ENCODE results near the gene RAVER1.
"Not testable (repeated sequence)": the region's sequence is repeated elsewhere in the genome, so short reads cannot be mapped to it uniquely, and the experiment has no call there.

Gene RAVER1

DNA sequence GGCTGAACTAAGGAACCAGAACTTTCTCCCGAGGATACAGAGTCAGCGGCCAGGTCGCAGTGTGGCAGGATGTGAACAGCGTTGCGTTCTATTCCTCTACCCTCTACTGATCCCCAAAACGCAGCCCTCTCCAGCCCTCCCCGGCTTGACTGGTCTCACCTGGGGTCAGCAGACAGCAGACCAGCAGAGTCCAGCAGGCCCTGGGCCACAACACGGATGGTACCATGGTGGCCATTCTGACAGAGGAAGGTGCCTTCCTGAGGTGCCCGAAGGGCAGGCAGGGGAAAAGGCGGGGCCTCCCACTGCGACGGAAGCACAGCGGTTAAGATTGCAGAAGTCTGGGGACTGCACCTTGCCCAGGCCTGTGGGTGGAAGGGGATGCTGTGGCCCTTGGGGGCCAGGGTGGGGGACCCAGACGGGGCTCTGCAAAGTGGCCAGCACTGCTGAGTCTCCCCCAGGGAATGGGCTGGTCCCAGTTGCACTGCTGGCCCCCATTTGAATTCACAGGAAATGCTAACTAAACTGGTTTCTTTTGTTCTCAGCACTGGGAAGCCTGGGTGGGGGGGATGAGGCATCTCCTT, 6.1 kb upstream of the RAVER1 start, which contains the start of gene ICAM3:
ICAM3 (minus strand) TSS at position 245 of the 581 bp plus-strand sequence; CDS start at position 235, 10 bp downstream.
- TF ChIP-seq, protein P1, sequence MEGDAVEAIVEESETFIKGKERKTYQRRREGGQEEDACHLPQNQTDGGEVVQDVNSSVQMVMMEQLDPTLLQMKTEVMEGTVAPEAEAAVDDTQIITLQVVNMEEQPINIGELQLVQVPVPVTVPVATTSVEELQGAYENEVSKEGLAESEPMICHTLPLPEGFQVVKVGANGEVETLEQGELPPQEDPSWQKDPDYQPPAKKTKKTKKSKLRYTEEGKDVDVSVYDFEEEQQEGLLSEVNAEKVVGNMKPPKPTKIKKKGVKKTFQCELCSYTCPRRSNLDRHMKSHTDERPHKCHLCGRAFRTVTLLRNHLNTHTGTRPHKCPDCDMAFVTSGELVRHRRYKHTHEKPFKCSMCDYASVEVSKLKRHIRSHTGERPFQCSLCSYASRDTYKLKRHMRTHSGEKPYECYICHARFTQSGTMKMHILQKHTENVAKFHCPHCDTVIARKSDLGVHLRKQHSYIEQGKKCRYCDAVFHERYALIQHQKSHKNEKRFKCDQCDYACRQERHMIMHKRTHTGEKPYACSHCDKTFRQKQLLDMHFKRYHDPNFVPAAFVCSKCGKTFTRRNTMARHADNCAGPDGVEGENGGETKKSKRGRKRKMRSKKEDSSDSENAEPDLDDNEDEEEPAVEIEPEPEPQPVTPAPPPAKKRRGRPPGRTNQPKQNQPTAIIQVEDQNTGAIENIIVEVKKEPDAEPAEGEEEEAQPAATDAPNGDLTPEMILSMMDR (IDR thresholded peaks at IDR 0.05; ENCODE audit: unreplicated experiment in 3 of 3): no peak
- Mint-ChIP-seq H3K9me3 (no peaks in the 10 kb centered on the region), H3K4me3 (no peak within 1 kb of the TSS), H3K4me1 (peaks cover 5% of the 10 kb centered on the region), H3K27ac (no peak within 1 kb of the TSS), H3K27me3 (ENCODE audit: low read depth) (peaks cover 8% of the 10 kb centered on the region), H3K36me3 (ENCODE audit: low read depth) (no peaks in the 10 kb centered on the region)

DNA sequence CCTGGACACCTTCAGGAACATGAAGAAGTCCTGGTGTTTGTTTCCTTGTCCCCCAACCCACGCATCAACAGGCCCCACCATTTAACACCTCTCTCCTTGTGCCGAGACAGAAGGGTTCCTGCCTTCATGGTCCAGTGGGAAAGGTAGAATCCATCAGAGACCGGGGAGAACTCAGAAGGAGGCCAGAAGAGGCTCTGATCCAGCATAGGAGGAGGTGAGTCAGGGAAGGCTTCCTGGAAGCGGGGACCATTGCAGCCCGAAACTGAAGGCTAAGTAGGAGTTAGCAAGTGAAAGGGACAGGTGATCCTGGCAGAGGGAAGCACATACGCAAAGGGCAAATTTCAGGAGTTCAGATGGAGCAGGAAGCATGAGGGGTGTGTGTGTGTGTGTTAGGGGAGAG, 5.6 kb upstream of the RAVER1 start:
- Mint-ChIP-seq H3K27ac (no peak overlapping the region), H3K27me3 (ENCODE audit: low read depth) (peaks cover 8% of the 10 kb centered on the region), H3K4me1 (peaks cover 10% of the 10 kb centered on the region), H3K4me3 (no peak overlapping the region), H3K36me3 (ENCODE audit: low read depth) (no peaks in the 10 kb centered on the region), H3K9me3 (no peaks in the 10 kb centered on the region)
- TF ChIP-seq, protein P1 (IDR thresholded peaks at IDR 0.05; ENCODE audit: unreplicated experiment in 3 of 3): no peak

- not testable (repeated sequence) for H3K9me3 Mint-ChIP-seq; H3K27me3 Mint-ChIP-seq (ENCODE audit: low read depth); H3K4me3 Mint-ChIP-seq; H3K27ac Mint-ChIP-seq; H3K36me3 Mint-ChIP-seq (ENCODE audit: low read depth)
- peaks cover 25% of the 10 kb centered on the region for H3K4me1 Mint-ChIP-seq
These were observed 3.4 kb upstream of the RAVER1 start for GRCh38 chr19:10336725-10337124.

GRCh38 chr19:10335352-10335985, 2.1 kb upstream of the RAVER1 start:
- H3K27me3 Mint-ChIP-seq (ENCODE audit: low read depth): peaks cover 8% of the 10 kb centered on the region
- peak overlapping the region in 2 of 3 experiments; percentile 95 to 97 for H3K4me3 Mint-ChIP-seq
- H3K27ac Mint-ChIP-seq: no peak overlapping the region
- no peaks in the 10 kb centered on the region for H3K9me3 Mint-ChIP-seq
- H3K4me1 Mint-ChIP-seq: peaks cover 25% of the 10 kb centered on the region
- H3K36me3 Mint-ChIP-seq (ENCODE audit: low read depth): peaks cover 3% of the 10 kb centered on the region
- TF ChIP-seq, protein P1 (IDR thresholded peaks at IDR 0.05; ENCODE audit: unreplicated experiment in 3 of 3): no peak

GRCh38 chr19:10334588-10335351, 1.4 kb upstream of the RAVER1 start:
- H3K9me3 Mint-ChIP-seq: no peaks in the 10 kb centered on the region
- H3K36me3 Mint-ChIP-seq (ENCODE audit: low read depth): peaks cover 8% of the 10 kb centered on the region
- peak overlapping the region; percentile 95 to 99 (median 97) for H3K4me3 Mint-ChIP-seq
- H3K4me1 Mint-ChIP-seq: peaks cover 25% of the 10 kb centered on the region
- peaks cover 8% of the 10 kb centered on the region for H3K27me3 Mint-ChIP-seq (ENCODE audit: low read depth)
- TF ChIP-seq, protein P1 (IDR thresholded peaks at IDR 0.05; ENCODE audit: unreplicated experiment in 3 of 3): no peak
- H3K27ac Mint-ChIP-seq: peak overlapping the region in 2 of 3 experiments; percentile 79 to 88
